GM13977 (cell line): ENCODE measurements around the gene TMEM187.

Source experiments
- DNase-seq: peaks from one replicate; pipeline ENCODE4 v3.0.0; 2012; ENCODE audit warnings: low spot score
- in situ Hi-C: fragments of 300-500 bp; cut with MboI; formaldehyde crosslinking; loops from one replicate; pipeline ENCODE4 v1.12.0; 2022; ENCODE audit warnings: low sequenced_read_pairs, low pct_unique_long_range_greater_than_20kb, mixed read lengths, inconsistent platforms; ENCODE audit not compliant: unreplicated experiment
- TF ChIP-seq, protein P1 (sequence below): IDR thresholded peaks from 2 replicates; pipeline ENCODE4 v1.5.1; 2012; ENCODE audit warnings: mild to moderate bottlenecking, control low read depth; ENCODE audit not compliant: insufficient read depth; ENCODE audit errors: extremely low read depth, missing control alignments

TMEM187 gene

DNA sequence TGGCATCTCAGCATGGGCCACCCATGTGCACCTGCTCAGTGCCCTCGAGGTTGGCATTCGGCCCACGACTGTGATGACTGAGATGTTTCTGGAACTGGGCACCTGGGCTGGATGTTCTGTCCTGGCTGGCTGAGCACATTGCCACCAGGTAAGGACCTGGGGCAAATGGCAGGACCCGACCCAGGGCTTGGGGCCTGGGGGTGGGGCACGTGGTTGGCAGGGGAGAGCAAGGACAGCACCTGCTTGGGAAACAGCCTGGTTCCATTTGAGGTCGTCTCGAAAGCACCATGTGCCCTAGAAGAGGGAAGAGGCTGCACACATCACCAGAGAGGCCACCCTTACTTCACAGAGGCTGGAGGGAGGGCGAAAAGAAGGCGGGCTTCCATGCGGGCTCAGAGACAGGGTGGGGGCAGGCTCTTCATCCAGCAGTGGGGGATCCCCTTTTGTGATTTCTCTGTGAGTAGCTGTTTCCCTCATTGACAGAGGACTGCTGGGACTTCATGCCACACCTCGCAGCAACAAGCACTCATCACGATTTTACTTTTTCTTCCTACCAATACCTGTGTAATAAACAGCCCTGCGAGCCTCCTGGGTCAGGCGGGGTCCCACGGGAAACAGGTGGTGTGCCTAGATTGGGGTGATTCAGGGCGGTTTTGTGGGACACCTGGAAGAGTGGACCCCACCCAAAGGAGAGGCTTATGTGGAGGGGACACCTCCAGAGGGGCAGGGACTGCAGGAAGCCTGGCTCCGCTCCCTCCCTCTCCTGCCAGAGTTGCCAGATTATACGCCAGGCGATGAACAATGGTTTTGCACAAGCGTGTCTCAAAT lies 12.0 kb downstream of the TMEM187 start:
- TF ChIP-seq, protein P1, sequence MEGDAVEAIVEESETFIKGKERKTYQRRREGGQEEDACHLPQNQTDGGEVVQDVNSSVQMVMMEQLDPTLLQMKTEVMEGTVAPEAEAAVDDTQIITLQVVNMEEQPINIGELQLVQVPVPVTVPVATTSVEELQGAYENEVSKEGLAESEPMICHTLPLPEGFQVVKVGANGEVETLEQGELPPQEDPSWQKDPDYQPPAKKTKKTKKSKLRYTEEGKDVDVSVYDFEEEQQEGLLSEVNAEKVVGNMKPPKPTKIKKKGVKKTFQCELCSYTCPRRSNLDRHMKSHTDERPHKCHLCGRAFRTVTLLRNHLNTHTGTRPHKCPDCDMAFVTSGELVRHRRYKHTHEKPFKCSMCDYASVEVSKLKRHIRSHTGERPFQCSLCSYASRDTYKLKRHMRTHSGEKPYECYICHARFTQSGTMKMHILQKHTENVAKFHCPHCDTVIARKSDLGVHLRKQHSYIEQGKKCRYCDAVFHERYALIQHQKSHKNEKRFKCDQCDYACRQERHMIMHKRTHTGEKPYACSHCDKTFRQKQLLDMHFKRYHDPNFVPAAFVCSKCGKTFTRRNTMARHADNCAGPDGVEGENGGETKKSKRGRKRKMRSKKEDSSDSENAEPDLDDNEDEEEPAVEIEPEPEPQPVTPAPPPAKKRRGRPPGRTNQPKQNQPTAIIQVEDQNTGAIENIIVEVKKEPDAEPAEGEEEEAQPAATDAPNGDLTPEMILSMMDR = no peak
- in situ Hi-C loops = no loop called here
- peak; percentile 76 for DNase-seq

- in situ Hi-C loops = no loop called here
- TF ChIP-seq, protein P1 = no peak
- no peak for DNase-seq
Observed at GRCh38 chrX:153988493-153988892, 15.9 kb downstream of the TMEM187 start.

DNA sequence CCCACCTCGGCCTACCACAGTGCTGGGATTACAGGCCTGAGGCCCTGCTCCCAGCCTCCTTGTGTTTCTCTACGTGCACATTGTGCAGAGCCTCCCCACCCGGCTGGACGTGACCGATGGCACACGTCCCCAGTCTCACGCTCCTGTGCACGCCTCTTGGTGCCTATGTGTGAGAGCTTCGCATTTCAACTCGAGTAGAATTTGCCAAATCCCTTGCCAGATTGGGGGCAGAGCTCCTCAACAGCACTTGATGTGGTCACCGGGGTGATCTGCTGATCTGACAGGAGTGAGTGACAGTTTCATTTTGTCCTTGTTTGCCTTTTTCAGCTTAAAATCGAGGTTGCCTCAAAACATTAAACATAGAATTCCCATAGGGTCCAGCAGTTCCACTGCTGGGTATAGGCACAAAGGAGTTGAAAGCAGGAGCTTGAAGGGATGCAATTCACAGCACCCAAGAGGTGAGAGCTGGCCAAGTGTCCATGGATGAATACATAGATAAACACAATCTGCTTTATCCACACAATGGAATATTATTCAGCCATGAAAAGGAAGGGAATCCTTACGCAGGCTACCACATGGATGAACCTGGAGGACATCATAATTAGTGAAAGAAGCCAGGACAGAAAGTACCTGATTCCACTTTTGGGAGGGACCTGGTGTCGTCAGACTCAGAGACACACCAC lies 17.6 kb downstream of the TMEM187 start:
- in situ Hi-C loops = no loop called here

GRCh38 chrX:153991013-153991580 lies 18.5 kb downstream of the TMEM187 start:
- in situ Hi-C loops = no loop called here
- DNase-seq = no peak
- TF ChIP-seq, protein P1 = no peak

More for the DNA sequence above, 17.6 kb downstream of the TMEM187 start:
- DNase-seq = no peak
- TF ChIP-seq, protein P1 = no peak

DNA sequence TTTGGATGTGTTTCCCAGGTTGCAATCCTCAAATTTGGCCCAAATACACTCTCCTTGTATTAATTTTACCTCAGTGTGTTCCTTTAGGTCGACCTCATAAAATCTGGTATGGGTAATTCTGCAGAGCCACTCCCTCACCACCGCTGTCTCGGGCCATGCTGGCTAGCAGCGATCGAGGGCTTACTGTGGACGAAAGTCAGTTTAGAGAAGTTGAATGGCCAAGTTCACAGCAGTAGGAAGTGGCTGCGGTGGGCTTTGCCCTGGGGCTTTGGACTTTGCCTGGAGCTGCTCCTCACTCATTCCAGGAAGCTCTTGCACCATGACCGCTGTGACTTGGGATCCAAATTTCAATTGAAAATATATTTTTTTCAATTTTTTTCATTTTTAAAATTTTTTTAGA lies 19.6 kb downstream of the TMEM187 start:
- in situ Hi-C loops = no loop called here
- DNase-seq = no peak
- TF ChIP-seq, protein P1 = no peak

- in situ Hi-C loops = no loop called here
- TF ChIP-seq, protein P1 = no peak
- no peak for DNase-seq
Observed at GRCh38 chrX:153993079-153993478, 20.5 kb downstream of the TMEM187 start.
